GM23248 (cell line): ENCODE results near the gene GAL3ST3. TPM values are rescaled to one million over a fixed set of nuclear protein-coding genes. Genes with fewer than 3 reads are reported as not detected.
"Not testable (repeated sequence)": the region's sequence is repeated elsewhere in the genome, so short reads cannot be mapped to it uniquely, and the experiment has no call there.

Source experiments
- DNase-seq: peaks from one replicate; pipeline ENCODE4 v3.0.0-alpha.2; 2015
- H2AFZ ChIP-seq: fragments of 200-600 bp; sonication (generic); 2 replicates; pipeline ENCODE4 v1.6.1; 2016; ENCODE audit warnings: antibody characterized with exemption
- H3F3A ChIP-seq: fragments of 200-600 bp; sonication (generic); 2 replicates; pipeline ENCODE4 v1.6.1; 2016; ENCODE audit warnings: mild to moderate bottlenecking, antibody characterized with exemption, mixed run types; ENCODE audit not compliant: insufficient read depth
- H3K27ac ChIP-seq: fragments of 200-600 bp; sonication (generic); 2 replicates; pipeline ENCODE4 v1.5.1; 2016; ENCODE audit warnings: mild to moderate bottlenecking
- H3K27me3 ChIP-seq: fragments of 200-600 bp; sonication (generic); replicated peaks from 2 replicates; pipeline ENCODE4 v1.6.1; 2016; ENCODE audit warnings: mild to moderate bottlenecking; ENCODE audit not compliant: insufficient read depth
- H3K36me3 ChIP-seq: fragments of 200-600 bp; sonication (generic); 2 replicates; pipeline ENCODE4 v1.6.1; 2016; ENCODE audit warnings: low read depth, mild to moderate bottlenecking
- H3K4me1 ChIP-seq: fragments of 200-600 bp; sonication (generic); 2 replicates; pipeline ENCODE4 v1.6.1; 2016; ENCODE audit warnings: mild to moderate bottlenecking; ENCODE audit not compliant: insufficient read depth
- H3K4me2 ChIP-seq: fragments of 200-600 bp; sonication (generic); one replicate; pipeline ENCODE4 v1.6.1; 2016; ENCODE audit warnings: mild to moderate bottlenecking; ENCODE audit not compliant: unreplicated experiment
- H3K4me3 ChIP-seq: fragments of 200-600 bp; sonication (generic); 2 replicates; pipeline ENCODE4 v1.5.1; 2016; ENCODE audit warnings: mild to moderate bottlenecking
- H3K79me2 ChIP-seq: fragments of 200-600 bp; sonication (generic); 2 replicates; pipeline ENCODE4 v1.6.1; 2016; ENCODE audit warnings: mild to moderate bottlenecking; ENCODE audit not compliant: insufficient read depth
- H3K9ac ChIP-seq: fragments of 200-600 bp; sonication (generic); 2 replicates; pipeline ENCODE4 v1.6.1; 2016; ENCODE audit warnings: mild to moderate bottlenecking
- H3K9me2 ChIP-seq: fragments of 200-600 bp; sonication (generic); 2 replicates; pipeline ENCODE4 v1.6.1; 2016; ENCODE audit warnings: mixed run types, mild to moderate bottlenecking, moderate library complexity; ENCODE audit not compliant: insufficient read depth
- H3K9me3 ChIP-seq: fragments of 200-600 bp; sonication (generic); one replicate; pipeline ENCODE4 v1.6.1; 2017; ENCODE audit warnings: low read depth
- H4K20me1 ChIP-seq: fragments of 200-600 bp; sonication (generic); 2 replicates; pipeline ENCODE4 v1.6.0; 2016; ENCODE audit not compliant: insufficient read depth
- EZH2 ChIP-seq: fragments of 200-600 bp; sonication (generic); IDR thresholded peaks from 2 replicates; pipeline ENCODE4 v1.6.1; 2018; ENCODE audit warnings: antibody characterized with exemption, mild to moderate bottlenecking; ENCODE audit not compliant: insufficient read depth, poor library complexity, severe bottlenecking
- EZH2phosphoT487 ChIP-seq: fragments of 200-600 bp; sonication (generic); IDR thresholded peaks from 2 replicates; pipeline ENCODE4 v1.6.1; 2018; ENCODE audit warnings: antibody characterized with exemption, moderate library complexity, mild to moderate bottlenecking, low read depth; ENCODE audit not compliant: insufficient read depth
- WGBS, 2 experiments: methylation state at CpG; one replicate each; pipeline ENCODE4 v1.1.6; 2015 to 2017; ENCODE audit warnings: low lambda C conversion rate in 2 of 2, low coverage in 1 of 2; ENCODE audit errors: missing lambda C conversion rate in 2 of 2; 5-methylcytosine and 5-hydroxymethylcytosine counted together
- in situ Hi-C: fragments of 300-500 bp; cut with MboI; formaldehyde crosslinking; loops from 2 replicates; pipeline ENCODE4 v1.15.0; 2020
- polyA plus RNA-seq: library from polyadenylated mRNA; unstranded; fragments of >200 nt; fragmentation: Nextera tagmentation; extraction: Ambion mirVana; gene quantifications from 2 replicates; pipeline ENCODE4 v1.2.1, GENCODE V29; 2016
- total RNA-seq: library from RNA; depleted of rRNA; stranded (reverse); fragments of >200 nt; shearing (Covaris generic); gene quantifications from 2 replicates; pipeline ENCODE4 v1.2.3, GENCODE V29; 2014

GAL3ST3 gene
- total and polyA plus RNA-seq, 2 experiments from 2014 or later: not detected

DNA sequence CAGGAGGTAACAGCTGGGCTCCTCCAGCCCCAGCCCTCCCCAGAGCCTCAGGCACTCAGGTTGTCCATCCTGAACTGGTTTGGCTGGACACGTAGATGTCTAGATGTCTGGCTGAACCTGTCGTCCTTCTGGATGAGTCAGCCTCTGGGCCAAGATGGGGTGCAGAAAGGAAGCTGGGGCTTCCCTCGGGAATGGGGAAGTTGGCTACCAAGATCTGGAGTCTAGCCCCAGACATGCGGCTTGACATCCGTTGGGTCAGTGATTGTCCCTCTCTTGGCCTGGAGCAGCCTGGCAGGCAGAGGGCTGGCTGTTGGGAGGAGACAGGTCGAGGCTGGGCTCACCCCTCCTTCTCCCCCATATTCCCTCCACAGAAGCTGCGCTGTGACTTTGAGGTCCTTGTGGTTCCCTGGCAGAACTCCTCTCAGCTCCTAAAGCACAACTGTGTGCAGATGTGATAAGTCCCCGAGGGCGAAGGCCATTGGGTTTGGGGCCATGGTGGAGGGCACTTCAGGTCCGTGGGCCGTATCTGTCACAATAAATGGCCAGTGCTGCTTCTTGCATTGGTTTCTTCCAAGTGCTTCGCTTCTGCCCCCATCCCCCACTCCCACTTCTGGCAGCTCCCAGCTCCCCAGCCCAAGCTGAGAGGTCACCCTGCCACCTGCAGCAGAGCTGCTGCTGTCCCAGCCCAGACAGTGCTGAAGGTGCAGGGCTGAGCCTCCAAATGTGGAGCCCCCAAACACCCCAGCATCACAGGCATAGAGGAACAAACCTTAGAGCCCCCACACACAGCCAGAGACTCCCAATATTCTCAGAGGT, 35.8 kb downstream of the GAL3ST3 start:
- H3K9ac ChIP-seq: no peak overlapping the region
- H2AFZ ChIP-seq: no peak overlapping the region
- WGBS, 2 experiments: 54 to 56% methylated on average over 12 of the region's 12 CpGs
- H3K4me3 ChIP-seq: no peak overlapping the region
- no peak for DNase-seq
- TF ChIP-seq EZH2 (no peak), EZH2phosphoT487 (no peak)
- no peaks in the 10 kb centered on the region for H4K20me1 ChIP-seq
- no peaks in the 10 kb centered on the region for H3K36me3 ChIP-seq
- H3K4me1 ChIP-seq: peaks cover 27% of the 10 kb centered on the region
- H3K27me3 ChIP-seq: no peaks in the 10 kb centered on the region
- no peaks in the 10 kb centered on the region for H3K9me3 ChIP-seq
- no peak overlapping the region for H3K27ac ChIP-seq
- H3K9me2 ChIP-seq: no peaks in the 10 kb centered on the region
- no peak overlapping the region for H3K4me2 ChIP-seq
- H3K79me2 ChIP-seq: no peaks in the 10 kb centered on the region
- in situ Hi-C loops: no loop called here
- H3F3A ChIP-seq: no peaks in the 10 kb centered on the region

DNA sequence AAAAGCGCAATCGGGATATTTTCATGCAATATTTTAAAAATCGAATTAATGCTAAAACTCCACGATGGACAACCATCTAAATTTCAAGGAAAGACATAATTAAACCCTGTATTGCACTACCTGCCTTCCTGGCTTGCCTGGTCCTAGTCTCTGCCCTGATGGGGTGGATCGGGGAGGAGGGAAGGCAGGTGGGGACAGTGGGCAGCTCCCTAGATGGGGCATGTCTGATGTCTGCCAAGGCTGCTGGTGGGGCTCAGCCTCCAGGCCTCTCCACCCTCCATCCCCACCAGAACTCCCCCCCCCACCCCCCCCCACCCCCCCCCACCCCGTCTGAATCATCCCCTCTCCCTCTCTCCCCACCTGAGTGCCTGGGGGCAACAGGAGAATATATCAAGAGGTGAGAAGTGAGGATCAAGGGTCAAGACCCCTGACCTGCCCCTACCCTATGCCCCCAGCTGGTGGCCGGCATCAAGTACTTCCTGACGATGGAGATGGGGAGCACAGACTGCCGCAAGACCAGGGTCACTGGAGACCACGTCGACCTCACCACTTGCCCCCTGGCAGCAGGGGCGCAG, 36.5 kb downstream of the GAL3ST3 start:
- no peaks in the 10 kb centered on the region for H3K9me3 ChIP-seq
- H3K36me3 ChIP-seq: no peaks in the 10 kb centered on the region
- no peak overlapping the region for H3K27ac ChIP-seq
- H3K9me2 ChIP-seq: no peaks in the 10 kb centered on the region
- WGBS, 2 experiments: 53 to 68% methylated on average over 9 to 12 of the region's 12 CpGs
- no peaks in the 10 kb centered on the region for H4K20me1 ChIP-seq
- H3F3A ChIP-seq: no peaks in the 10 kb centered on the region
- H3K27me3 ChIP-seq: no peaks in the 10 kb centered on the region
- no peak overlapping the region for H3K4me3 ChIP-seq
- no peak overlapping the region for H3K4me2 ChIP-seq
- no peaks in the 10 kb centered on the region for H3K79me2 ChIP-seq
- no peak overlapping the region for H2AFZ ChIP-seq
- TF ChIP-seq EZH2phosphoT487 (no peak), EZH2 (no peak)
- in situ Hi-C loops: no loop called here
- H3K9ac ChIP-seq: no peak overlapping the region
- no peak for DNase-seq
- peaks cover 27% of the 10 kb centered on the region for H3K4me1 ChIP-seq

DNA sequence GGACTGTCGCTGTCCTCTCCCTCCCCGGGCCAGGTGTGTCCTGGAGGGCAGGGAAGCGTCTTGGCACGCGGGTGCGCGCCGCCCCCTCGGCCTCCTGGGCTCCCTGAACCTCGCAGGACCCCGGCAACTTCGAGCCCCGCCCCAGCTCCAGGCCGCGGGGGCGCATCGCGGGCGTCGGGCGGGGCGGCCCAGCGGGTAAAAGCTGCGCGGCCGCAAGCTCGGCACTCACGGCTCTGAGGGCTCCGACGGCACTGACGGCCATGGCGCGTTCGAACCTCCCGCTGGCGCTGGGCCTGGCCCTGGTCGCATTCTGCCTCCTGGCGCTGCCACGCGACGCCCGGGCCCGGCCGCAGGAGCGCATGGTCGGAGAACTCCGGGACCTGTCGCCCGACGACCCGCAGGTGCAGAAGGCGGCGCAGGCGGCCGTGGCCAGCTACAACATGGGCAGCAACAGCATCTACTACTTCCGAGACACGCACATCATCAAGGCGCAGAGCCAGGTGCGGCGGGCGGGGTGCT, 37.1 kb downstream of the GAL3ST3 start, which contains the start of gene CST6:
CST6 (plus strand) TSS at position 224 of the 519 bp plus-strand sequence; CDS start at position 261, 37 bp downstream.
- Histone ChIP-seq H3K27me3 (no peaks in the 10 kb centered on the region), H3K4me3 (no peak within 1 kb of the TSS; the same call in 1 of the 2 replicates), H3K9ac (no peak within 1 kb of the TSS), H3K36me3 (no peaks in the 10 kb centered on the region), H3K27ac (no peak within 1 kb of the TSS), H4K20me1 (no peaks in the 10 kb centered on the region), H3K79me2 (no peaks in the 10 kb centered on the region), H3K4me1 (peaks cover 27% of the 10 kb centered on the region), H3F3A (no peaks in the 10 kb centered on the region), H3K9me3 (no peaks in the 10 kb centered on the region), H2AFZ (peak within 1 kb of the TSS; percentile 58), H3K4me2 (no peak within 1 kb of the TSS), H3K9me2 (no peaks in the 10 kb centered on the region)
- WGBS, 2 experiments: 16 to 25% methylated on average over 24 to 39 of the region's 61 CpGs
- TF ChIP-seq EZH2 (no peak), EZH2phosphoT487 (no peak)
- no peak for DNase-seq
- in situ Hi-C loops: no loop called here

DNA sequence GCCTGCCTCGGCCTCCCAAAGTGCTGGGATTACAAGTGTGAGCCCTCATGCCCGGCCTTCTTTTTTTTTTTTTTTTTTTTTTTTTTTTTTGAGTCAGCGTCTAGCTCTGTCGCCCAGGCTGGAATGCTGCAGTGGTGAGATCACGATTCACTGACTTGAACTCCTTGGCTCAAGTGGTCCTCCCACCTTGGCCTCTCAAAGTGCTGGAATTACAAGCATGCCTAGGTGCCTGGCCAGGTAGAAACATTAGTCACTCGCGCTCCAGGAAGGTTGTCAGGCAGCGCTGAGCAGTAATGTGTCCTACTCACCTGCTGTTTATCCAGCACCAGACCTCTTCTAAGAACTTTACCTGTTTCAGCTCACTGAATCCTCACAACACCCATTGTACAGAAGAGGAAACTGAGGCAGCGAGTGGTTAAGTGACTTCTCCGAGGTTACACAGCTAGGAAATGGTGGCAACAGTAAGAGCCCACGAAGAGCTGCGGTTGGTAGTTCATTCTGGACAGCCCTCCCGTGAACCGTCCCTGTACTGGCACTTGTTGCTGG, 37.6 kb downstream of the GAL3ST3 start:
- in situ Hi-C loops: no loop called here
- Histone ChIP-seq H3K4me2 (no peak overlapping the region), H3F3A (no peaks in the 10 kb centered on the region), H3K4me3 (no peak overlapping the region; the same call in 1 of the 2 replicates), H3K4me1 (peaks cover 23% of the 10 kb centered on the region), H3K27me3 (no peaks in the 10 kb centered on the region), H3K36me3 (no peaks in the 10 kb centered on the region), H3K9ac (no peak overlapping the region), H3K9me2 (no peaks in the 10 kb centered on the region), H4K20me1 (no peaks in the 10 kb centered on the region), H2AFZ (peak overlapping the region; percentile 58), H3K27ac (no peak overlapping the region), H3K79me2 (no peaks in the 10 kb centered on the region), H3K9me3 (no peaks in the 10 kb centered on the region)
- TF ChIP-seq EZH2phosphoT487 (no peak), EZH2 (no peak)
- DNase-seq: peak; percentile 84
- 40 to 52% methylated on average over 10 to 14 of the region's 14 CpGs for WGBS, 2 experiments

DNA sequence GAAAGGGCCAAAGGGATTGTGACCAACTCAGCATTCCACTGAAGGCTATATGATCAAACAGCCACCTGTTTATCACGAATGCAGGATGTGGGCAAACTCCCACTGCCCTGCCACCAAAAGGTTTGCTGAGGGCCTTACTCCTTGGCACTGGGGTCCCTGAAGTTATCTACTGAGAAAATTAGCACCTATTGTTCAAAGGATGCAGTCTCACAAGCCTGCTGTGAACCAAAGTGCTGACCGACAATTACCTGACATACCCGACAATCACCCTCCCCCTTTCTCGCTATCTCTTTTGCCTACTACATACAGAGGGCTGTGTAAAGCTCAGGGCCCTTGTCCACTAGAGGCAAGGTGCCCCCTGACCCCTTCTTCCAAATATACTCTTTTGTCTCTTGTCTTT, 38.9 kb downstream of the GAL3ST3 start:
- H3K9ac ChIP-seq, H3K9me3 ChIP-seq, H3K79me2 ChIP-seq, H3K27me3 ChIP-seq, H3K4me2 ChIP-seq, H2AFZ ChIP-seq, H3K4me3 ChIP-seq, H3F3A ChIP-seq, H3K27ac ChIP-seq, in situ Hi-C loops, H4K20me1 ChIP-seq, H3K9me2 ChIP-seq, H3K36me3 ChIP-seq, DNase-seq, H3K4me1 ChIP-seq: not testable (repeated sequence)
- WGBS, 2 experiments: 59 to 64% methylated on average over 4 of the region's 4 CpGs
